ENCODE measurements around the gene CPSF2. TPM values are rescaled to one million over a fixed set of nuclear protein-coding genes. Genes with fewer than 3 reads are reported as not detected.

CPSF2 gene
- total and polyA plus RNA-seq, 12 donors = 4.3 to 70.4 (median 42.6) TPM

GRCh38 chr14:92093320-92093719 lies 28.4 kb upstream of the CPSF2 start:
- DNase-seq = peak in 1 of 7 donors; percentile 22
- TF ChIP-seq CTCF (IDR thresholded peaks at IDR 0.05) (no peak), POLR2A (IDR thresholded peaks at IDR 0.05) (no peak)
- H3K9me3 ChIP-seq (replicated peaks in 1 of 3) = no peaks in the 10 kb centered on the region
- no peaks in the 10 kb centered on the region for H3K27me3 ChIP-seq
- peaks cover 0 to 20% of the 10 kb centered on the region in 2 donors for H3K36me3 ChIP-seq (replicated peaks in 1 of 2)
- intact Hi-C loops (cut with DNase I) = no loop called here
- no peaks in the 10 kb centered on the region for H3K4me1 ChIP-seq (replicated peaks in 1 of 2)
- 44 to 55% (median 49%) methylated on average over 1 of the region's 1 CpG for WGBS, 4 donors
- H3K27ac ChIP-seq = no peak overlapping the region
- H3K4me3 ChIP-seq = no peak overlapping the region

- no peak overlapping the region for H3K4me3 ChIP-seq
- H3K9me3 ChIP-seq (replicated peaks in 1 of 3) = no peaks in the 10 kb centered on the region
- peaks cover 0 to 11% of the 10 kb centered on the region in 2 donors for H3K4me1 ChIP-seq (replicated peaks in 1 of 2)
- H3K27ac ChIP-seq = no peak overlapping the region
- H3K36me3 ChIP-seq (replicated peaks in 1 of 2) = peaks cover 0 to 7% of the 10 kb centered on the region in 2 donors
- no peaks in the 10 kb centered on the region for H3K27me3 ChIP-seq
- intact Hi-C loops (cut with DNase I) = no loop called here
- DNase-seq = no peak
- TF ChIP-seq POLR2A (IDR thresholded peaks at IDR 0.05) (no peak), CTCF (IDR thresholded peaks at IDR 0.05) (no peak)
Measured at GRCh38 chr14:92099802-92100201, 22.0 kb upstream of the CPSF2 start.

- WGBS, 4 donors = 87 to 92% (median 89%) methylated on average over 7 of the region's 7 CpGs
- Histone ChIP-seq H3K4me1 (replicated peaks in 1 of 2) (peaks cover 6 to 17% of the 10 kb centered on the region in 2 donors), H3K27me3 (no peaks in the 10 kb centered on the region), H3K9me3 (replicated peaks in 1 of 3) (no peaks in the 10 kb centered on the region), H3K36me3 (replicated peaks in 1 of 2) (no peaks in the 10 kb centered on the region), H3K4me3 (no peak overlapping the region), H3K27ac (no peak overlapping the region)
- no peak for DNase-seq
- TF ChIP-seq POLR2A (IDR thresholded peaks at IDR 0.05) (no peak), CTCF (IDR thresholded peaks at IDR 0.05) (no peak)
- intact Hi-C loops (cut with DNase I) = no loop called here
Measured at GRCh38 chr14:92103363-92103989, 18.3 kb upstream of the CPSF2 start.

GRCh38 chr14:92105073-92105892 lies 16.5 kb upstream of the CPSF2 start:
- Histone ChIP-seq H3K36me3 (replicated peaks in 1 of 2) (no peaks in the 10 kb centered on the region), H3K9me3 (replicated peaks in 1 of 3) (no peaks in the 10 kb centered on the region), H3K4me3 (peak overlapping the region in 3 of 4 donors; percentile 93 to 96 (median 94)), H3K27me3 (no peaks in the 10 kb centered on the region), H3K27ac (peak overlapping the region; percentile 31 to 97 (median 93)), H3K4me1 (replicated peaks in 1 of 2) (peaks cover 6 to 17% of the 10 kb centered on the region in 2 donors)
- intact Hi-C loops (cut with DNase I) = no loop called here
- TF ChIP-seq POLR2A (IDR thresholded peaks at IDR 0.05) (no peak), CTCF (IDR thresholded peaks at IDR 0.05) (no peak)
- no peak for DNase-seq
- 45 to 53% (median 49%) methylated on average over 15 to 16 of the region's 16 CpGs for WGBS, 4 donors
